OCI-LY1 (cell line): ENCODE results near the gene DCLK1.

Experiments
- EZH2 ChIP-seq: fragments of 200-600 bp; sonication (generic), shearing (Covaris generic); IDR thresholded peaks from 2 replicates; pipeline ENCODE4 v1.8.0; 2017; ENCODE audit warnings: borderline replicate concordance, mixed run types, mild to moderate bottlenecking, antibody characterized with exemption, low read length, moderate library complexity, mixed read lengths
- TF ChIP-seq, protein P1 (sequence below): fragments of 200-600 bp; sonication (generic), shearing (Covaris generic); IDR thresholded peaks from 2 replicates; pipeline ENCODE4 v1.5.1; 2017; ENCODE audit warnings: mild to moderate bottlenecking, antibody characterized with exemption, low read length, moderate library complexity, mixed read lengths

- TF ChIP-seq, protein P1, sequence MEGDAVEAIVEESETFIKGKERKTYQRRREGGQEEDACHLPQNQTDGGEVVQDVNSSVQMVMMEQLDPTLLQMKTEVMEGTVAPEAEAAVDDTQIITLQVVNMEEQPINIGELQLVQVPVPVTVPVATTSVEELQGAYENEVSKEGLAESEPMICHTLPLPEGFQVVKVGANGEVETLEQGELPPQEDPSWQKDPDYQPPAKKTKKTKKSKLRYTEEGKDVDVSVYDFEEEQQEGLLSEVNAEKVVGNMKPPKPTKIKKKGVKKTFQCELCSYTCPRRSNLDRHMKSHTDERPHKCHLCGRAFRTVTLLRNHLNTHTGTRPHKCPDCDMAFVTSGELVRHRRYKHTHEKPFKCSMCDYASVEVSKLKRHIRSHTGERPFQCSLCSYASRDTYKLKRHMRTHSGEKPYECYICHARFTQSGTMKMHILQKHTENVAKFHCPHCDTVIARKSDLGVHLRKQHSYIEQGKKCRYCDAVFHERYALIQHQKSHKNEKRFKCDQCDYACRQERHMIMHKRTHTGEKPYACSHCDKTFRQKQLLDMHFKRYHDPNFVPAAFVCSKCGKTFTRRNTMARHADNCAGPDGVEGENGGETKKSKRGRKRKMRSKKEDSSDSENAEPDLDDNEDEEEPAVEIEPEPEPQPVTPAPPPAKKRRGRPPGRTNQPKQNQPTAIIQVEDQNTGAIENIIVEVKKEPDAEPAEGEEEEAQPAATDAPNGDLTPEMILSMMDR, result no peak
- TF ChIP-seq EZH2, result no peak
Measured at GRCh38 chr13:35794734-35795389, 336.3 kb downstream of the DCLK1 start.
